K562 (cell line): ENCODE data around the gene TCF4. TPM values are rescaled to one million over a fixed set of nuclear protein-coding genes. Genes with fewer than 3 reads are reported as not detected.

Experiments used
- ATAC-seq: fragments of 200-7000 bp; cut with Tn5 transposase; 3 replicates; pipeline ENCODE4 v1.9.1; 2020; ENCODE audit warnings: moderate library complexity
- BruUV-seq: library from RNA; stranded (reverse); fragments of 400-500 nt; replicated peaks from 2 replicates; lab custom pipeline; 2021; lab: Mats Ljungman, UMichigan
- CTCF ChIA-PET: fragments of 300-600 bp; formaldehyde crosslinking; extraction: SDS; loops from one replicate; lab custom pipeline; 2021; ENCODE audit warnings: low intra/inter-chr PET ratio; lab: Yijun Ruan, JAX
- POLR2A ChIA-PET: fragments of 300-600, 350-650 bp; sonication (Branson Sonifier 250); formaldehyde crosslinking; extraction: SDS; loops from one replicate; lab custom pipeline; 2021; ENCODE audit warnings: antibody characterized with exemption, inconsistent platforms; lab: Yijun Ruan, JAX
- DNase-seq, 4 experiments: peaks; one replicate each; pipeline versions ENCODE4 v3.0.0 to v3.0.0-alpha.2; 2011 to 2018; ENCODE audit warnings: low spot score in 3 of 4, mixed read lengths in 3 of 4; ENCODE audit errors: extremely low read depth in 1 of 4
- FAIRE-seq: peaks from 2 replicates; lab custom pipeline; 2011; peaks lifted over from hg19 to GRCh38; lab: Jason Lieb, UNC
- H2AFZ ChIP-seq: 2 replicates; pipeline ENCODE4 v1.6.0; 2011; ENCODE audit warnings: low read depth, low read length, control low read depth, inconsistent platforms
- H3K27ac ChIP-seq: fragments of 200-600 bp; 3 replicates; pipeline ENCODE4 v1.8.0; 2011; ENCODE audit warnings: low read depth, mild to moderate bottlenecking, control low read depth, inconsistent platforms, low read length, moderate library complexity, mixed read lengths; ENCODE audit errors: extremely low read depth
- H3K27me3 ChIP-seq, 2 experiments: fragments of 300-600 bp in 1 of 2; 2 replicates in 1 of 2; 3 replicates in 1 of 2; pipeline versions ENCODE4 v1.6.0 to v1.8.0; 2011; ENCODE audit warnings: inconsistent platforms in 2 of 2, low read length in 2 of 2, mild to moderate bottlenecking in 1 of 2, mixed read lengths in 1 of 2, moderate library complexity in 1 of 2; ENCODE audit not compliant: control insufficient read depth in 2 of 2, insufficient read depth in 2 of 2
- H3K36me3 ChIP-seq: fragments of 300-600 bp; 3 replicates; pipeline ENCODE4 v1.8.0; 2011; ENCODE audit warnings: mild to moderate bottlenecking, low read length, inconsistent platforms; ENCODE audit not compliant: control insufficient read depth, insufficient read depth
- H3K4me1 ChIP-seq, 2 experiments: fragments of 200-600 bp in 1 of 2; replicated peaks in 1 of 2; 2 replicates in 1 of 2; 3 replicates in 1 of 2; pipeline versions ENCODE4 v1.5.1 to v1.8.0; 2011; ENCODE audit warnings: inconsistent platforms in 2 of 2, low read length in 2 of 2, mild to moderate bottlenecking in 1 of 2, mixed read lengths in 1 of 2, moderate library complexity in 1 of 2; ENCODE audit not compliant: control insufficient read depth in 2 of 2, insufficient read depth in 2 of 2
- H3K4me2 ChIP-seq: 2 replicates; pipeline ENCODE4 v1.6.1; 2011; ENCODE audit warnings: low read length, control low read depth, inconsistent platforms, mixed read lengths; ENCODE audit not compliant: insufficient read depth
- H3K4me3 ChIP-seq: fragments of 200-600 bp; sonication (generic), shearing (Covaris generic); 2 replicates; pipeline ENCODE4 v1.5.1; 2016; ENCODE audit warnings: control low read depth, inconsistent platforms
- H3K79me2 ChIP-seq: fragments of 200-600 bp; 3 replicates; pipeline ENCODE4 v1.8.0; 2011; ENCODE audit warnings: low read length, inconsistent platforms; ENCODE audit not compliant: control insufficient read depth, insufficient read depth
- H3K9ac ChIP-seq, 2 experiments: 2 replicates each; pipeline versions ENCODE4 v1.6.0 to v1.6.1; 2011; ENCODE audit warnings: low read depth in 2 of 2, low read length in 2 of 2, control low read depth in 1 of 2, inconsistent platforms in 1 of 2, mild to moderate bottlenecking in 1 of 2, mixed read lengths in 1 of 2; ENCODE audit not compliant: insufficient read depth in 1 of 2
- H3K9me1 ChIP-seq: one replicate; pipeline ENCODE4 v1.6.0; 2011; ENCODE audit warnings: inconsistent platforms, mild to moderate bottlenecking, low read length, moderate library complexity; ENCODE audit not compliant: control insufficient read depth, insufficient read depth
- H3K9me3 ChIP-seq: replicated peaks from 2 replicates; pipeline ENCODE4 v1.5.1; 2011; ENCODE audit warnings: low read depth, low read length, inconsistent platforms; ENCODE audit not compliant: control insufficient read depth, insufficient read depth
- H4K20me1 ChIP-seq: replicated peaks from 2 replicates; pipeline ENCODE4 v1.6.1; 2011; ENCODE audit warnings: low read length, inconsistent platforms, mixed read lengths; ENCODE audit not compliant: control insufficient read depth, insufficient read depth
- ESRRB ChIP-seq: fragments of 250-450 bp; sonication (Bioruptor Pico); IDR thresholded peaks from 2 replicates; pipeline ENCODE4 v1.5.0; 2020; ENCODE audit warnings: mild to moderate bottlenecking, moderate library complexity, borderline replicate concordance
- GTF2E2 ChIP-seq: fragments of 200-800 bp; sonication (Bioruptor generic); IDR thresholded peaks from 2 replicates; pipeline ENCODE4 v1.6.1; 2016; ENCODE audit warnings: missing genetic modification characterization, missing compliant biosample characterization
- LARP7 ChIP-seq: fragments of 450-650 bp; IDR thresholded peaks from 2 replicates; pipeline ENCODE4 v1.6.1; 2016
- NEUROD1 ChIP-seq: fragments of 150-350 bp; IDR thresholded peaks from 2 replicates; pipeline ENCODE4 v1.6.1; 2014; ENCODE audit warnings: borderline replicate concordance, low read length, low read depth; ENCODE audit not compliant: partially characterized antibody
- TAF9B ChIP-seq: fragments of 450-650 bp; IDR thresholded peaks from 2 replicates; pipeline ENCODE4 v1.6.1; 2018; ENCODE audit warnings: mild to moderate bottlenecking; ENCODE audit not compliant: partially characterized antibody
- ZNF217 ChIP-seq: sonication (generic); formaldehyde crosslinking; IDR thresholded peaks from 2 replicates; pipeline ENCODE4 v1.8.0; 2022; ENCODE audit warnings: mild to moderate bottlenecking, missing genetic modification reagents
- ZNF316 ChIP-seq: fragments of 450-650 bp; IDR thresholded peaks from 2 replicates; pipeline ENCODE4 v1.6.1; 2016
- WGBS: fragments of 100-300 bp; shearing (Covaris generic); methylation state at CpG from one replicate; pipeline ENCODE4 v1.1.6; 2016; ENCODE audit warnings: low coverage, mixed read lengths; ENCODE audit not compliant: insufficient coverage; ENCODE audit errors: missing lambda C conversion rate; 5-methylcytosine and 5-hydroxymethylcytosine counted together
- in situ Hi-C: fragments of 300-500 bp; cut with MboI; formaldehyde crosslinking; loops from 4 replicates; pipeline ENCODE4 v1.15.0; 2018; ENCODE audit warnings: inconsistent platforms, mixed read lengths
- intact Hi-C: fragments of 100-400 bp; cut with micrococcal nuclease; formaldehyde crosslinking; loops from 2 replicates; pipeline ENCODE4 v1.14.2; 2022
- polyA plus RNA-seq, 8 experiments: library from polyadenylated mRNA; depleted of rRNA in 4 of 8; stranded (reverse) in 5 of 8; unstranded in 3 of 8; fragments of >200 nt; fragmentation: Nextera tagmentation in 2 of 8; fragmentation: Illumina TruSeq in 1 of 8; extraction: Ambion mirVana in 2 of 8; extraction: Trizol in 1 of 8; gene quantifications; 2 replicates each; pipeline versions ENCODE4 v1.2.1 to v1.2.3, GENCODE V29; 2011 to 2014; ENCODE audit warnings: inconsistent platforms in 1 of 8, missing spikeins in 1 of 8
- total RNA-seq, 7 experiments: library from RNA; depleted of rRNA in 6 of 7; stranded (reverse); fragments of >200 nt in 6 of 7; fragmentation: Illumina TruSeq in 2 of 7; extraction: Trizol in 2 of 7; gene quantifications; 2 replicates each; pipeline versions ENCODE4 v1.2.1 to v1.2.3, GENCODE V29; 2011 to 2021; ENCODE audit warnings: low replicate concordance in 1 of 7
- TF ChIP-seq, protein P1 (sequence below): fragments of 450-650 bp; IDR thresholded peaks from 2 replicates; pipeline ENCODE4 v1.6.1; 2016; ENCODE audit warnings: mild to moderate bottlenecking, moderate library complexity

TCF4 gene
- total and polyA plus RNA-seq, 9 of the 15 experiments (the other 6 are each of a cell fraction or from before 2014, with no cell fraction given): 4.8 to 24.7 (median 15.2) TPM

DNA sequence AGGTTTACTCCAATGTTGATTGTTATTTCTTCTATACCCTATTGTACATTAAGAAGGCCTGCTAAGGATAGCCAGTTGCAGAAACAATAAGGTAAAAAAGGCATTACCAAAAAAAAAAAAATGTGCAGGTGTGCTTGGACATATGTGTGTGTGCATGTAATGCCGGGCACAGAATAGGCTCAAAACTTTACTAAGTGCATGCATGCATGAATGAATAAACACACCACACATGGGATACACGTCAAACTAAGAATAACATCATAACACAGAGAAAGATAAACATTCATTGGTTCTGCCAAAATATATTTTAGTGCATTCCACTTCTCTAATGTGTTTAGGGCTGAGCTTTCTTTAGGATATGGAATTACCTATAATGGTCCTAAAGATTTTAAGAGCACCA is 298.2 kb downstream of the TCF4 start:
- in situ Hi-C loops: no loop called here
- no peaks in the 10 kb centered on the region for H3K9me3 ChIP-seq
- no peak overlapping the region for H3K4me3 ChIP-seq
- TF ChIP-seq LARP7 (no peak), ESRRB (CRISPR knock-in tag) (no peak), NEUROD1 (no peak), GTF2E2 (tag) (no peak), ZNF316 (no peak), ZNF217 (CRISPR knock-in tag) (no peak), TAF9B (no peak)
- TF ChIP-seq, protein P1, sequence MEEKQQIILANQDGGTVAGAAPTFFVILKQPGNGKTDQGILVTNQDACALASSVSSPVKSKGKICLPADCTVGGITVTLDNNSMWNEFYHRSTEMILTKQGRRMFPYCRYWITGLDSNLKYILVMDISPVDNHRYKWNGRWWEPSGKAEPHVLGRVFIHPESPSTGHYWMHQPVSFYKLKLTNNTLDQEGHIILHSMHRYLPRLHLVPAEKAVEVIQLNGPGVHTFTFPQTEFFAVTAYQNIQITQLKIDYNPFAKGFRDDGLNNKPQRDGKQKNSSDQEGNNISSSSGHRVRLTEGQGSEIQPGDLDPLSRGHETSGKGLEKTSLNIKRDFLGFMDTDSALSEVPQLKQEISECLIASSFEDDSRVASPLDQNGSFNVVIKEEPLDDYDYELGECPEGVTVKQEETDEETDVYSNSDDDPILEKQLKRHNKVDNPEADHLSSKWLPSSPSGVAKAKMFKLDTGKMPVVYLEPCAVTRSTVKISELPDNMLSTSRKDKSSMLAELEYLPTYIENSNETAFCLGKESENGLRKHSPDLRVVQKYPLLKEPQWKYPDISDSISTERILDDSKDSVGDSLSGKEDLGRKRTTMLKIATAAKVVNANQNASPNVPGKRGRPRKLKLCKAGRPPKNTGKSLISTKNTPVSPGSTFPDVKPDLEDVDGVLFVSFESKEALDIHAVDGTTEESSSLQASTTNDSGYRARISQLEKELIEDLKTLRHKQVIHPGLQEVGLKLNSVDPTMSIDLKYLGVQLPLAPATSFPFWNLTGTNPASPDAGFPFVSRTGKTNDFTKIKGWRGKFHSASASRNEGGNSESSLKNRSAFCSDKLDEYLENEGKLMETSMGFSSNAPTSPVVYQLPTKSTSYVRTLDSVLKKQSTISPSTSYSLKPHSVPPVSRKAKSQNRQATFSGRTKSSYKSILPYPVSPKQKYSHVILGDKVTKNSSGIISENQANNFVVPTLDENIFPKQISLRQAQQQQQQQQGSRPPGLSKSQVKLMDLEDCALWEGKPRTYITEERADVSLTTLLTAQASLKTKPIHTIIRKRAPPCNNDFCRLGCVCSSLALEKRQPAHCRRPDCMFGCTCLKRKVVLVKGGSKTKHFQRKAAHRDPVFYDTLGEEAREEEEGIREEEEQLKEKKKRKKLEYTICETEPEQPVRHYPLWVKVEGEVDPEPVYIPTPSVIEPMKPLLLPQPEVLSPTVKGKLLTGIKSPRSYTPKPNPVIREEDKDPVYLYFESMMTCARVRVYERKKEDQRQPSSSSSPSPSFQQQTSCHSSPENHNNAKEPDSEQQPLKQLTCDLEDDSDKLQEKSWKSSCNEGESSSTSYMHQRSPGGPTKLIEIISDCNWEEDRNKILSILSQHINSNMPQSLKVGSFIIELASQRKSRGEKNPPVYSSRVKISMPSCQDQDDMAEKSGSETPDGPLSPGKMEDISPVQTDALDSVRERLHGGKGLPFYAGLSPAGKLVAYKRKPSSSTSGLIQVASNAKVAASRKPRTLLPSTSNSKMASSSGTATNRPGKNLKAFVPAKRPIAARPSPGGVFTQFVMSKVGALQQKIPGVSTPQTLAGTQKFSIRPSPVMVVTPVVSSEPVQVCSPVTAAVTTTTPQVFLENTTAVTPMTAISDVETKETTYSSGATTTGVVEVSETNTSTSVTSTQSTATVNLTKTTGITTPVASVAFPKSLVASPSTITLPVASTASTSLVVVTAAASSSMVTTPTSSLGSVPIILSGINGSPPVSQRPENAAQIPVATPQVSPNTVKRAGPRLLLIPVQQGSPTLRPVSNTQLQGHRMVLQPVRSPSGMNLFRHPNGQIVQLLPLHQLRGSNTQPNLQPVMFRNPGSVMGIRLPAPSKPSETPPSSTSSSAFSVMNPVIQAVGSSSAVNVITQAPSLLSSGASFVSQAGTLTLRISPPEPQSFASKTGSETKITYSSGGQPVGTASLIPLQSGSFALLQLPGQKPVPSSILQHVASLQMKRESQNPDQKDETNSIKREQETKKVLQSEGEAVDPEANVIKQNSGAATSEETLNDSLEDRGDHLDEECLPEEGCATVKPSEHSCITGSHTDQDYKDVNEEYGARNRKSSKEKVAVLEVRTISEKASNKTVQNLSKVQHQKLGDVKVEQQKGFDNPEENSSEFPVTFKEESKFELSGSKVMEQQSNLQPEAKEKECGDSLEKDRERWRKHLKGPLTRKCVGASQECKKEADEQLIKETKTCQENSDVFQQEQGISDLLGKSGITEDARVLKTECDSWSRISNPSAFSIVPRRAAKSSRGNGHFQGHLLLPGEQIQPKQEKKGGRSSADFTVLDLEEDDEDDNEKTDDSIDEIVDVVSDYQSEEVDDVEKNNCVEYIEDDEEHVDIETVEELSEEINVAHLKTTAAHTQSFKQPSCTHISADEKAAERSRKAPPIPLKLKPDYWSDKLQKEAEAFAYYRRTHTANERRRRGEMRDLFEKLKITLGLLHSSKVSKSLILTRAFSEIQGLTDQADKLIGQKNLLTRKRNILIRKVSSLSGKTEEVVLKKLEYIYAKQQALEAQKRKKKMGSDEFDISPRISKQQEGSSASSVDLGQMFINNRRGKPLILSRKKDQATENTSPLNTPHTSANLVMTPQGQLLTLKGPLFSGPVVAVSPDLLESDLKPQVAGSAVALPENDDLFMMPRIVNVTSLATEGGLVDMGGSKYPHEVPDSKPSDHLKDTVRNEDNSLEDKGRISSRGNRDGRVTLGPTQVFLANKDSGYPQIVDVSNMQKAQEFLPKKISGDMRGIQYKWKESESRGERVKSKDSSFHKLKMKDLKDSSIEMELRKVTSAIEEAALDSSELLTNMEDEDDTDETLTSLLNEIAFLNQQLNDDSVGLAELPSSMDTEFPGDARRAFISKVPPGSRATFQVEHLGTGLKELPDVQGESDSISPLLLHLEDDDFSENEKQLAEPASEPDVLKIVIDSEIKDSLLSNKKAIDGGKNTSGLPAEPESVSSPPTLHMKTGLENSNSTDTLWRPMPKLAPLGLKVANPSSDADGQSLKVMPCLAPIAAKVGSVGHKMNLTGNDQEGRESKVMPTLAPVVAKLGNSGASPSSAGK: no peak
- TF ChIP-seq, all 486 proteins: peak for 0
- Histone ChIP-seq H2AFZ (no peak overlapping the region), H4K20me1 (no peaks in the 10 kb centered on the region), H3K79me2 (no peaks in the 10 kb centered on the region), H3K27me3 (no peaks in the 10 kb centered on the region), H3K36me3 (no peaks in the 10 kb centered on the region), H3K9me1 (no peaks in the 10 kb centered on the region), H3K9ac (no peak overlapping the region), H3K4me1 (no peaks in the 10 kb centered on the region; a peak in 1 of 5 replicates), H3K27ac (no peak overlapping the region), H3K4me2 (no peak overlapping the region)
- ATAC-seq (no peak), FAIRE-seq (no peak), DNase-seq (no peak)
- ChIA-PET CTCF (no interaction called here), POLR2A (no interaction called here)
- intact Hi-C loops: no loop called here
- 17% methylated on average over 1 of the region's 2 CpGs for WGBS
- BruUV-seq: no TSS peak
